Measurements from ENCODE around the gene CTNNBIP1.

The CTNNBIP1 gene

DNA sequence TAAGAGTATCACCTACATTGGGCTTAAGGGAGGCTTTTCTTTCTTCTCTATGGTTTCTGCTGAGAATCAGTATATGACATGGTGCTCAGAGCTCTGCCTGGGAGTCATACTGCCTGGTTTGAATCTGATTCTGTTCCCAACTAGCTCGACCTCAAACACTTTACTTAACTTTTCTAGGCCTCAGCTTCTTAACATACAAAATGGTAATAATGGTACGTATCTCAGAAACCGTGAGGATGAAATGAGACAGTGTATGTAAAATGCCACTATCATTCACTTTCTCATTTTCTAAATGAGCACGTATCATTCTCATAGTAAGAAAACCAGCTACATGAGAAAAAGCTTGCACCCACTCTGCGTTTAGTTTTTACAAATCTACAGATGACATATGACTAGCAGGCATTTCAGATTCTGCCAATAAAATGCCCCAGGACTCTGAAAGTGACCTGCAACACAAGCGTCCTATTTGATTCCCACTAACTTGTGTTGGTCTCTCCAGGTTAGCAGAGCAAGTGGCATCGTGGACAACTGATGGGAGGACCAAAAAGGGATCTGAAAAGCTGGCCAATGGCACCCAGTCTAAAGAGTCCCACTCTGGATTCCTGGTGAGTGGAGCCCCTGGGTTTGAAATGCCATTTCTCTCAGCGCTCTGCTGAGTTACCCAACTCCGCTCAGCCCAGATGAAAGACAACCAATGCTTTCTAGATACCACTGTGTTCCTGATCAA, 6.1 kb downstream of the CTNNBIP1 start:
- DNase-seq = no peak

DNA sequence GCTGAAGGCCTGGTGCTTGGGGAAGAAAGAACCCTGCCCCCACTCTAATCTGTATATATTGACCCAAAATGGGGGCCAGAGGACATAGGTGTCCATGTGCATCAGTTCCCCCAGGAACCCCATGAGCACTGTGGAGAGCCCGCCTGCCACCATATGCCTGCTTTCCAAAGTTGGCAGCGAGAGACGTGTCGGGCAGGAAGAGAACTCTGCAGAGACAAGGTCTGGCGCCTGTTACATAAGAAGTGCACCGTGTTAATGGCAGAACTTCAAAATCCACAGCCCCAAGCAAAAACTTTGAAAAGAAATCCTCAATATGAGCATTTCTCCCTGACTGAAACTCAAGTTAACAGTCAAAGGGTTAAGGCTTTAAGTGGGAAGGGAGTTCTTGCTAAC, 8.0 kb downstream of the CTNNBIP1 start:
- no peak for DNase-seq

DNA sequence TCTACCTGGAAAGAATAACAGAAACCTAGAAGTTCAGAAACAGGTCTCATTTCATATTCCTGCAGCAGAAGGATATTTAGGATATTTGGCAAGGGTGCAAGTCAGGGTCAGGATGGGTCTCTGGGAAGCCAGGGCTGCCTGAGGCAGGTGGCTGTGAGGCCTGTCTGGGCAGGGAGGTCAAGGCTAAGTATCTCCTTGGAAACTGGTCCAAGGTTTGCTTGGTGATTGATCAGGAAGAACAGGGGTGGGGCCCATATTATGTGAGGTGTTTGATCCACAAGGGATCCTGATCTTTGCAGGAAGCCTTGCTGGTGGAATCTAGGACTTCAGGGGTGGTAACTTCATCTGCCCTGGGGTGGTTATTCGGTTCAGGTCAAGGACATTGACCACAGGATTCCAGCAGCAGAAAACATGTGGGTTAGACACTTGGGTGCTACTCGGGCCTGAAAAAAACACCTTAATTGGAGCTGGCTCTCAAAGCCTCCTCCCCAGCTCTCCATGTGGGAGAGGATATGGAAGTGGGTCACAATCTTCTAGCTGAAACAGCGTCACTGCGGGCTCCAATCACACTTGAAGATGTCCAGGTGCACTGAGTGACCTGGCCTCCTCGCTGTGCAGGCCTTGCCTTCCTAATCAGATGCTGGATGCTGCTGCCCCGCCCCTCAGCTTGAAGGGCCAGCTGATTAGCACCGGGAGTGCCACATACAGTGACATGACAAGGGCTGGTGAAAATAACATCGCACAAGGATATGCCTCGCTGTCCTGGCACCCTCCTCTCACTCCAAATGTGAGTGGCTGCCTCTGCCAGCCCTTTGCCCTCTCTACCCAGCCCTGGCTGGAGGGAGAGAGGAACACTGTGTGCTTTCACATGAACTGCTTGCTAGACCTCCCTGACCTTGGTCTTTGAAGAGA, 8.7 kb downstream of the CTNNBIP1 start:
- DNase-seq = no peak

DNA sequence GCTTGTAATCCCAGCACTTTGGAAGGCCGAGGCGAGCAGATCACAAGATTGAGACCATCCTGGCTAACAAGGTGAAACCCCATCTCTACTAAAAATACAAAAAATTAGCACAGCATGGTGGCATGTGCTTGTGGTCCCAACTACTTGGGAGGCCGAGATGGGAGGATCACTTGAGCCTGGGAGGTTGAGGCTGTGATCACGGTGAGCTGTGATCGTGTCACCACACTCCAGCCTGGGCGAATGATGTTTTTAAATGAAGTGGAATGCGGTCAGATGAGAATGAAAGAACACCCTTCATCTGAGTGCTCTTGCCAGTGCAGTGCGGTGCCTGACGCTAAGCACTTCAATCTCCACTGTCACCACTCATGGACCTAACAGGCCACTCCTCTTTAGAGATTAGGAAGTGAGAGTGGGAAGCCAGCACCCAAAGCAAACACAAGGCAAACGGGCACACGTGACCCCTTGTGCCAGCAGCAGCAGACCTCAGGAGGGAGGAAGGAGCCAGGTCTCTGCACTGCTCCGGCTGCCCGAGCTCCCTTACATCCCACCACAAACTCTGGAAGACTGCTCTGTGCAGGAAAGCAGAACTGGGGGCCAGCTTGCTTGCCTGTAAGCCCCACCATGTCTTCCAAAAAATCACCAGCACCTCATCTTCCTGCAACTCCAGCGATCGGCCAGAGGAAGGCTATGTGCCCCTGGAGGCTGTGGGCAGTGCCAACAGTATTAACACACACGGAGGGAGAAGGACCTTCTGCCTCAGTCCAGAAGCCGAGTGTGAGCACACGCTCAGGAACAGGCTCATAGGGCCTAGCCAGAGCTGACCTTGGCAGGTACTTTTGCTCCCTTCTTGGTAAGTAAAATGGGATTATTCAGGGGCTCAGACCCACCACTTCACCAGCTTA, 9.7 kb downstream of the CTNNBIP1 start:
- peak; percentile 59 for DNase-seq

DNA sequence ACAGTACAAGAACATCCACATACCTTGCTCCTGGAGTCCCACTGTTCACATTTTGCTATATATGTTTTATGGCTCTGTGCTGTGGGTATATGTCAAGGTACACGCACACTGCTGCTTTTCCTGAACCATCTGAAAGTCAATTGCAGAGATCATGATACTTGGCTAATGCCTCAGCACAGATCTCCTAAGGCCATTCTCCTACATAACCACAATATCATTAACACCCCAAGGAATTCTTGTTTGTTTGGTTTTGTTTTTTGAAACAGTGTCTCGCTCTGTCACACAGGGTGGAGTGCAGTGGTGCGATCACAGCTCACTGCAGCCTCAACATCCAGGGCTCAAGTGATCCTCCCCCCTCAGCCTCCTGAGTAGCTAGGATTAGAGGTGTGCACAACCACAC, 16.0 kb downstream of the CTNNBIP1 start:
- no peak for DNase-seq

DNA sequence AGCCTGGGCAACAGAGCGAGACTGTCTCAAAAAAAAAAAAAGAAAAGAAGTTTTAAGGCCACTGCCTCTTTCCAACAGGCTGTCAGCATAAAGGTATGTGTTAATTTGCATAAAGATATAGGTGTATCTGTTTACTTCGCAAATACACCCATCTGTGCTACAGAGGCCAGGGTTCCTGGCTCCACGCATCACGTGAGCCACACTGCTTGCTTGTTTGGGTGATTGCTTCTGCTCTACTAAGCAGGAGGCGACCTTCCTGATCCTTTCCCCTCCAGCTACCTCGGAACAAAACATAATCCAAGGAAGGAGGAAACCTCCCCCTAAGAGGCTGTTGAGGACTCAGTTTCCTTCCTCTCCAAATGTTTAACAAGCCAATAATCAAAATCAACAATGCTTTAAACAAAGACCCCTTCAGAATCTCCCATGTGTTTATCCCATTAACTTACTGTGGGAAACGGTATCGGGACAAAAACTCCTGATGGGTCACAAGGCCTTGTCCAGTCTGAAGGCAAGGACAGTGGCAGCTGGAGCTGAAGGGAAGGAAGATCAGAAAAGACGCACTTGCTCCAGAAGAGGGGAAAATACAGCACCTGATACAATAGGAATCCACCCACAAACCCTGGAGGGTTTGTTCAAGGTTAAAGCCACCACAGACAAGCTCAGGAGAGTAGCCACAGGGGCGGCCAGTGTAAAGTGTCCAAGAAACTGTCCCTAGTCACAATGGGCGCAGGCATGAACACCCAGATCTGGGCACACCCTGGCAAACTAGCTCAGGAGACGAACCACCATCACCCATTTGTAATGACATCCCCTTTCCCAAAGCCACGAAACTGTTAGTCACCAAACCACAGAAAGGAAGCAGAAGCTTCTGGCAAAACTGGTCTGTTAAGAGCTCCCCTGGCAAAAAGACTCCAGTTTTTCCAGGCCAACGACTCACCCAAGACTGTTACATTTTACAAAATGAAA, 17.2 kb downstream of the CTNNBIP1 start:
- DNase-seq = peak; percentile 40

DNA sequence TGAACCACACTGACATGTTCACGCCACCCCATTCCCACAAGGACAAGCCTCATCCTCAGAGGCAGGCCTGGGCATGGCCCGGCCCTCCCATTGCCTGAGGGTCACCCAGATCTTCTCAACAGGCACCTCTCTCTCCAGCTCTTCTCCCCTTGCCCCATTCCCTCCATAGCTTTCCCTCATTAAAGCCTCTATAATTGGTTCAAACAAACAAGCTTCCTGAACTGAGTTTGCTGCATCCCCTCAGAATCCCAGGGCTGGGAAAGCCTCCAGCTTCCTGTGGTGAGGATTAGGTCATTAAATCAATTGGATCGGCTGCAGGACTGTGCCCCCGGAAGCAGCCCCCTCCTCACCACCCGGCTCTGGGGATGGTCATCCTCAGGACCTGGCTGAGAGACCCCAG, 18.9 kb downstream of the CTNNBIP1 start:
- DNase-seq = no peak

DNA sequence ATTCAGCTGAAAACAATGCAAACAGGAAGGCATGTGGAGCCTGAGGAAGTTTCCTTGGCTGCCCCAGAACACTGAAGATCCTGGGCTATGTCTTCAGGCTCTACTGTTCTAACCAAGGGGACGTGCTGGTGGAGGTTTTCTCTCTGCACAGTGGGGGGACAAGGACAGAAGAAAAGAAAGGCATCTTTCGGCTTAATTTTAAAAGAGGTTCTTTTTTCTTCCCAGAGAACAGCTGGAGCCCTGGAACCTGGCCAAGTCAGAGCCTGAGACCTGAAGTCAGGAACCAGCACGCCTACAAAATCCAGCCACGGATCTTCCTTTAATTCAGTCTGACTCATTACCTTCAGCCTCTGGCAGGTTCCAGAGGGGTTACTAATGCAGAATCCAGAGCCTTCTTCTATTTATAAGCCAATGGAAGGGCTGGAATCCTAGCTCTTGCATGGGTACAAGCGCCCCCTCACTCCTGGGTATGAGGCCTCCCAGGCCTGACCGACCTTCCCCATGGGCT, 19.8 kb downstream of the CTNNBIP1 start:
- no peak for DNase-seq

DNA sequence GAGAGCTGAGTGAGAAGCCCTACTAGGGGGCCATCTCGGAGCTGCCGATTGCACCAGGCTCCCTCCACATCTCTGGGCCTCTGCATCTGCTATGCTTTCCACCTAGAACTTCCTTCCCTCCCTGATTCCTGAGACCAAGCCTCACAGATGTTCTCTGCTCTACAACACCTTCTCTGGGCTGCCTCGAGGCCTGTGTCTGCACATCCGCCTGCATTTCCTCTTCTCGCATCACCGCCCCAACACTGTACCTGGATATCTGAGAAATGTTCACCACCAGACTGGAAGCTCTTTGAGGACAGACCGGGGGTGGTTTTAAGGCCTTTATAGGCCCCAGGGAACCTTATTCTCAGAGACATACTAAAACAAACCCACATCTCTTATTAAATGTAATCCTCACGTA, 20.7 kb downstream of the CTNNBIP1 start:
- DNase-seq = no peak

DNA sequence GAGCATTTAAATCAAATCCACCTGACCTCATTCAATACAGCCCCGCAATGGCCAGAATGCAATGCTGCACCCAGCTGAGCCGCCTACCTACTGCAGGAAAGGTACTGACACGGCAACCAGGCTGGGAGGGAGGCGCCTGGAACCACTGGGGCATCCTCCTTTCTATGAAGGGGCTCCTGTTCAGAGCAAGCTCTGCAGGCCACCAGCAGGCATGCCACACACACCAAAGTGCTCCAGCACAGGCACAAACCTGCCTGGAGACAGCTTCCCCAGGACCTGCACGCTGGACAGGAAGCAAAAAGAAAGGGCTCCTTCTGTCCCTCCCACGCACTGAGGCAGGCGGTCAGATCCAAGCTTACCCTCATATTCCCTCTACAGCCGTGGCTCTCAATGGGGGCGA, 21.2 kb downstream of the CTNNBIP1 start:
- DNase-seq = no peak

DNA sequence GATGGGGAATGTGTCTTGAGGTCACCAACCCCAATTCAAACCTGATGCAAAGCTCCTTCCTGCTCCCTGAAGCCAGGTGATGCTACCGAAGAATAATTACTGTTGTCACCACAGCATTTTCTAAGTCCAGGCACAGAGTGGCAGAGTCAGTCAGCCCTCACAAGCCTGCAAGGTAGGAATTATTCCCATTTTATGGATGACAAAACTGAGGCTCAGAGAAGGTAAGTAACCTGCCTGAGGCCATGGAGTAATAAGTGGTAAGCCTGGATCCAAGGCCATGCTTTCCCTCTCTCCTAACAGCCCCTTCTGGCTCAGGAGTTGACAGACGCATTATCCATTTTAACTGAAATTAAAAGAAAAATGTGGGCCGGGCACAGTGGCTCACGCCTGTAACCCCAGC, 23.0 kb downstream of the CTNNBIP1 start:
- DNase-seq = no peak

DNA sequence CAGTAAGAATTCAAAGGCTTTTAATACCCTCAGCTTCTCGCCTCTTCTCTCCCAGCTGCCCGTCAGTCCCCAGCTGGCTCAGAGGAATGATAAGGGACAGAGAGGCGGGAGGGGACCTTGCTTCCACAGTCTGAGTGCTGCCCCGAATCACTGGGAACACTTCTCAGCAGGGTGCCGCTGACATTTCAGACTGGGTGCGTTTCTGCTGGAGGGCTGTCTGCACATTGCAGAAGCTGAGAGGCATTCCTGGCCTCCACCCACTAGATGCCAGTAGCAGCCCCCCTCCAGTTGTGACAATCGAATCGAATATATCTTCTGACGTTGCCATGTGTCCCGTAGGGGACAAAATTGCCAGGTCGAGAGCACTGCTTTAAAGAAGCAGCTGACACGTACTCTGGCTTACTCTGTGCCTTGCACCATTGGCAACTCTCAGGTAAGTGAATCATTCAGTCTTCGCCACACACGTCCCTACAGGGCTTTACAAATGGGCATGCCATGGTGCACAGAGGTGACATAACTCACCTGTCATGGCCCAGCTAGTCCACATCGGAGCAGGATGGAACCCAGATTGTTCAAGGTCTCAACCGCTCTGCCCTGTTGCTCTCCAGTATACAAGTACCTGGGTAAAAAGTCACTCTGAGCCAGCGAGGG, 23.9 kb downstream of the CTNNBIP1 start:
- DNase-seq = no peak

DNA sequence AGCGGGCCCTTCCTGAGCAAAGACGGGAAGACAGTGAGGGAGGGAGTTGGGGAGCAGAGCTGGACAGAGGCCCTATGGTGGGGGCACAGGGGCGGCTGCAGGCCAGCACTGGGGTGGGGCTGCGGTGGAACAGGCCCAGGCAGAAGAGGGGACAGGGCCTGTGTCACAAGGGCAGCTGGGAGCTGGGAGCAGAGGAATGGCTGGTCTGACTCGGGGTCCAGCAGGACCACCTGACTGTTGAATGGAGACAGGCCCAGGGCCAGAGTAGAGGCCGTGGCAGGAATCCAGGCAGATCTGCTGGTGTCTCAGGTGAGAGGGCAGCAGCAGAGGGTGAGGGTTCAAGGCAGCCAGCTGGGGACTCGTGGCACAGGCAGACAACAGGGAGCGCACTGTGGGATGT, 25.3 kb downstream of the CTNNBIP1 start:
- DNase-seq = no peak

DNA sequence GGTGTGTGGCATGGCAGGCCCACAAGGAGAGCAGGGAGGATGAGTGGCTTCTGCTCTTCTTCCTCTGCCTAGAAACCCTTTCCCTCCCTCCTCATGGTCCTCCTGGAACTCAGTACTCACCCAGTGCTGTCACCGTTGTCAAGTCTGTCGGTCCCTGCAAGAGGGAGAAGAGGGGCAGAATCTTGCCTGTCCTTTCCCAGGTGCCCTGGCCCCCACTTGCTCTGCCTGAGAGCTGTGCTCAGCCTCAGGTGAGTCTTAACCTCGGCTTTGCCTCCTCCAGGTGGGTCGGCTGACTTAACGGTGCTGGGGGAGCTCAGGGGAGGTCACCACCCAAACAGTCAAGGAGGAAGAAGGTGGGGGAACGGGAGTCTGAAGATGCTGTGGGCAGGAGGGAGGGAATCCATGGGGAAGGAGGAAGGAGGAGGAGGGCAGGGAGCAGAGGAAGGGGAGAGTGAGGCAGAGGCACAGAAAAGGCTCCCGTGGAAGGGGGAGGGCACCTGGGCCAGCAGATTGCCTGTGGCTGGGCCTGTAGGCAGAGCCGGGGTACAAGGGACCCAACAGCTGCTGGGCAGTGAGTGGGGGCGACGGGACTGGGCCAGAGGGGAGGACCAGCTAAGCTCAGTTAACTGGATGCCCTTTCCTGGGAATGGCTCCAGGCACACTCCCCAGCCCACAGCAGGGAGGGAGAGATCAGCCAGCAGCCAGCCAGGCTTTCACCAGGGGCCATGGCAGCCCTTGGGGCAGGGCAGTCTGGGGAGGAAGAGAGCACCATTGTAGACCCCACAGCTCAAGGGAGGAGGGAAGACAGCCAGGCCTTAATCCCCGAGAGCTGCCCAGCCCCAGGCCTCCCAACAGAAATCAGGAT, 26.3 kb downstream of the CTNNBIP1 start:
- DNase-seq = no peak

DNA sequence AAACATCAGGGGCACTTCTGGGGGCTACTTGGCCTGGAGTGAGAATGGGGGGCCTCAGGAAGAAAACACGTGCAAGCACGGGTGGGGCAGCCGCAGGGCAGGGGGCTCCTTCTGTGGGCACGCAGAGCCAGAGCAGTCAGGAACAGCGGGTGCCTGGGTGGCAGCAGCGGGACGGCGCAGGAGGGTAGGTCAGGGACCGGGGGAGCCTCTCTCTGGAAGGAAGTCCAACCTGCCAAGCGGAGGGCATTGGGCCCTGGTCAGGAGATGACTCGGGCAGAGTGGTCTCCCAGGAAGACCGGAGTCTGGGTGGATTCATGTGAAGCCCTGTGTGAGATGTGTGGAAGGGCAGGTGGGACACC, 27.1 kb downstream of the CTNNBIP1 start:
- DNase-seq = no peak

DNA sequence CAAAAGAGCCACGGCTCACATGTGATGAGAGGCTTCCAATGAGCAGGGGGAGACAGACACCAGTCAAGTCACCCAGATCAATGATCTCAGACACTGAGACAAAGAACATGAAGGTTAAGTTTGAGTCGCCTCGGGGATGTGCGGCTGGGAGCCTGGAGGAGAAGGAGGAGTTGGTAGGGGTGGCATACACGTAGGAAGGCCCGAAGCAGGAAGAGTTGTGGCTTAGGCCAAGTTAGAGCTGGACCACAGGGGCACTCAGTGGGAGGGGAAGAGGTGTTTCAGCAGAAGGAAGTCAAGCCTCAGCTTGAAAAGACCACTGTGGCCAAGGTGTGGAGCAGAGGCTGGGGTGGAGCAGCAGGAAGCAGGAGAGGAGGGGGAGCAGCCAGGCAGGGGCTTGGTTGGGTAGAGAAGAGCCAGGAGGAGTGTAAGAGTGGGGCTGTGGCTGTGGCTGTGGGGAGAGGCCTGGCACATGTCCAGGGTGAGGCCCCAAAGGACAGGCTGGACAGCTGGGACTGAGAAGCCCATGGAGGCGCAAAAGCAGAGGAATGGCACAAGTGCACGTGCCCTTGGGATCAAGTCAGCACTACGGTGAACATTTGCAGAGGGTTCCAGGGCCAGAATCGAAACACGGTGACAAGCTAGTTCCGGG, 27.6 kb downstream of the CTNNBIP1 start:
- DNase-seq = no peak

DNA sequence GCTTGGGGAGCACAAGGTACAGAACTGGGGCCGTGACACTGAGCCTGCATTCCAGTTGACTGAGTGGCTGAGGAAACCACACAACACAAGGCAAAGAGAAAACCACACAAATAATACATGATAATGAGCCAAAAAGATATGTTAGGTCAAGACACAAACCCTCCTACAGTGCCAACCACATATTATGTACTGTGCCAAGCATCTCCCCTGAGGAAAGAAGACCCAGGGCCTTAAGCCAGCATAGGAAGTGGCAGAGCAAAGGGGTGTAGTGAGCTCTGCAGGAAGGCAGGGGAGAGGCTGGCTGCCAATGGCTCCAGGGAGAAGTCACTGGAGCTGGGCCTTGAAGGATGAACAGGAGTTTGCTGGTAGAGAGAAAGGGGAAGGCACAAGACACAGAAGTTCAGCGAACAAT, 28.2 kb downstream of the CTNNBIP1 start:
- DNase-seq = no peak

DNA sequence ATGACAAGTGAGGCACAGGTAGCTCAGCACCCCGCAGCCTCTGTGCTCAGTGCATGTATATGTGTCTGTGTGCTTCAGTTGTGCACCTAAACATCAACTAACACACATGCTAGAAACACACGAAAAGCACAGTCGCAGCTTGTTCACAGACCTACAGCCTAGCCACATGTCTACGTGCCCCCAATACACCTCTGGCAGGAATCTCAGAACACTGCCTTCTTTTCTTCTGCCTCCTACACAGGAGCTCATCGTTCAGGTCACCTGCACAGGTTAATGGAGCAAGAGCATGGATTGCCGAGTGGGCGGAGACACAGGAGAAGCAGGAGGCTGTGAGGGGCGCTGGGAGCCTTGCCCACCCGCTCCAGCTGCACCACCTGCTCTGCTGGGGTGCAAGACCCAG, 31.7 kb downstream of the CTNNBIP1 start:
- DNase-seq = no peak

DNA sequence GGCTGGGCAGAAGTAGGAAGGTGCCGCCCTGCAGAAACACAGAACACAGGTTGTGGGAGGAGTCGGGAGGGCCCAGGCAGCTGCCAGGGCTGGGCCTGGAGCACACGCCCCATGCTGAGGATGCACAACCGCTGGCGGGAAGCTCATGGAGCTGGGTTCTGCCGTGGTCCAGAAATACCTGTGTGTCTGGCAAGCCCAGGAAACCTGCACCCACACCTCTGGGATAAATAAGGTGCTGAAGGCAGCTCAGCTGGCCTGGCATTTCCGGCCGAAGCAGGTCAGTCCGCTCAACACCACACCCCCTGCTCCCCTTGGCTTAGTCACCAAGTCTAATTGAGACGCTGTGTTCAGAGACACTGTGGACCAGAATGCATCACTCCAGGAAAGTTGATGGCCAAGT, 32.1 kb downstream of the CTNNBIP1 start:
- DNase-seq = no peak

DNA sequence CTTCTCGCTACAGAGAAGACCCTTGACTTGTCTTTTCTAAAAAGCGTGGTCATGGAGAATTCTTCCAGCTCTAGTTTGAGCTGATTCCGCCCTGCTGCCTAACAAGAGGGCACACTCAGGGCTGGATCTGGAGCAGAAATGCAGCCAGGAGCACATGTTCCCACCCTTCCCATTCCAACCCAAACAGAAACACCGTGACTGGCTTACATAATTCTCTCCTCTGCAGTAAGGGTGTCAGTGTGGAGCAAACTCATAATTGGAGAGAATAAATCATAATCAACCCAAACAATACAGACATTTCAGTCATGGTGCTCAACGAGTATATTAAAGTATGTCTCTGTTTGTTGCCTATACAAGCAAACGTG, 34.5 kb downstream of the CTNNBIP1 start:
- no peak for DNase-seq

All from CD4-positive, alpha-beta T cell treated with Interleukin-15 for 1 hour (primary cell).